ENCODE data around the gene CD209. TPM values are rescaled to one million over a fixed set of nuclear protein-coding genes. Genes with fewer than 3 reads are reported as not detected.
"Not testable (repeated sequence)": the region's sequence is repeated elsewhere in the genome, so short reads cannot be mapped to it uniquely, and the experiment has no call there.

The CD209 gene
- total RNA-seq, 1 experiment from 2014 or later: not detected

DNA sequence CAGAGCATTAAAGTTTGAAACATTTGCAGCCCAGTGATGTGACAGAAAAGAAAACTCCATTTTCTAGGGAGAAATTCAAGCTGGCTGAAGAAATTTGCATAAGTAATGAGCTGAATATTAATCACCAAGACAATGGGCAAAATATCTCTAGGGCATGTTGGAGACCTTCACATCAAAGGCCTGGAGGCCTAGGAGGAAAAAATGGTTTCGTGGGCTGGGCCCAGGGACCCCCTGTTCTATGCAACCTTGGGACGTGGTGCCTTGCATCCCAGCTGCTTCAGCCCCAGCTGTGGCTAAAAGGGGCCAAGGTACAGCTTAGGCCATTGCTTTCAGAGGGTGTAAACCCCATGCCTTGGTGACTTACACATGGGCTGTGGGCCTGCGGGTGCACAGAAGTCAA lies 10.0 kb upstream of the CD209 start:
- H3K4me3 ChIP-seq (ENCODE audit: insufficient read depth, low read depth, low read length): no peak overlapping the region
- no peak for DNase-seq
- H3K36me3 ChIP-seq (replicated peaks; ENCODE audit: control insufficient read depth, insufficient read depth, low read length): no peaks in the 10 kb centered on the region
- no peaks in the 10 kb centered on the region for H3K27me3 ChIP-seq (ENCODE audit: control insufficient read depth, insufficient read depth, low read length)

DNA sequence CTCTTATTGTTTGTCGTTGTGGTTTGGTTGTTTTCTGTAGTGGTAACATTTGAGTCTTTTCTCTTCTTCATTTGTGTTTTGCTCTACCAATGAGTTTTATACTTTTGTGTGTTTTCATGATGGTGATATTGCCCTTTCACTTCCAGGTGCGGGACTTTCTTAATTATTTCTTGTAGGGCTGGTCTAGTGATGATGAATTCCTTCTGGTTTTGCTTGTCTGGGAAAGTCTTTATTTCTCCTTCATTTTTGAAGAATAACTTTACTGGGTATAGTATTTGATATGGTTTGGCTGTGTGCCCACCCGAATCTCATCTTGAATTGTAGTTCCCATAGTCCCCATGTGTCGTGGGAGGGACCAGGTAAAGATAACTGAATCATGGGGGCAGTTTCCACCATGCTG lies 8.9 kb upstream of the CD209 start:
- DNase-seq: no peak
- H3K36me3 ChIP-seq (replicated peaks; ENCODE audit: control insufficient read depth, insufficient read depth, low read length): no peaks in the 10 kb centered on the region
- H3K27me3 ChIP-seq (ENCODE audit: control insufficient read depth, insufficient read depth, low read length): no peaks in the 10 kb centered on the region
- no peak overlapping the region for H3K4me3 ChIP-seq (ENCODE audit: insufficient read depth, low read depth, low read length)

DNA sequence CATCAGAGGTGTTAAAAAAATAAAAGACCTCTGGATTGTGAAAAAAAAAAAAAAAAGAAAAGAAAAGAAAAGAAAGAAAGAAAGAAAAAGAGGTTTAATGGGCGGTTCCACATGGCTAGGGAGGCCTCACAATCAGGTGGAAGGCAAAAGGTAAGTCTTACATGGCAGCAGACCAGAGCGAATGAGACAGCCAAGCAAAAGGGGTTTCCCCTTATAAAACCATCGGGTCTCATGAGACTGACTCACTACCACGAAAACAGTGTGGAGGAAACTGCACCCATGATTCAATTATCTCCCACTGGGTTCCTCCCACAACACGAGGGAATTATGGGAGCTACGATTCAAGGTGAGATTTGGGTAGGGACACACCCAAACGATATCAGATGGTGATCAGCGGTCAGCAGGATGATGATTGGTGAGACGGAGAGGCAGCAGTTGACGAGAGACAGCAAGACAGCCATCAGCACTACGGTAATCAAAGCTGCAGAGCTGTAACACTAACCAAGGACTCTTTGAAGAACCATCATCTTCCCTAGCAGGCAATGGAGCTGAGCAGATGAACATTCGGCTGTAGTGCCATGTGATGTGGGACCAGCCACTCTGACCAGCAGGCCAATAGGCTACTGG lies 3.9 kb upstream of the CD209 start:
- no peaks in the 10 kb centered on the region; the same call in 1 of the 2 replicates for H3K27me3 ChIP-seq (ENCODE audit: control insufficient read depth, insufficient read depth, low read length)
- DNase-seq: no peak
- no peak overlapping the region for H3K4me3 ChIP-seq (ENCODE audit: insufficient read depth, low read depth, low read length)
- no peaks in the 10 kb centered on the region for H3K36me3 ChIP-seq (replicated peaks; ENCODE audit: control insufficient read depth, insufficient read depth, low read length)

DNA sequence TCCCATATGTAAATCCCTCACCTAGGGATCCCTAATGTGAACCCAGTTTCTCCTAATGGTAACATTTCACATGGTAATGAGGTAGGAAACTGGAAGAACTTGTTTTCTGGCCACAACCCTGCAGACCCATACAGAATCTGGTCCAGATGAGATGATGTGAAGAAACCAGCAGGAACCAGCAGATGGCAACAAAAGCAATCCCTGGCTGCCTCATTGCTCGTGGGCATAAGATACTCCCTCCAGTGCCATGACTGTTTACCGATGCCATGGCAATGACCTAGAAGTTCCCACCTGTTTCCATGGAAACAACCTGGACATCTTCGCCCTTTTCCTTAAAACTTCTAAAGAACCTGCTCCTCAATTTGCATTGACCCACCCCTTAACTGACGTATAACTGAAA lies 1.4 kb upstream of the CD209 start:
- Histone ChIP-seq H3K4me3 (ENCODE audit: insufficient read depth, low read depth, low read length) (no peak overlapping the region), H3K27me3 (ENCODE audit: control insufficient read depth, insufficient read depth, low read length) (peaks cover 1% of the 10 kb centered on the region; the same call in 1 of the 2 replicates), H3K36me3 (replicated peaks; ENCODE audit: control insufficient read depth, insufficient read depth, low read length) (no peaks in the 10 kb centered on the region)
- DNase-seq: peak; percentile 85

DNA sequence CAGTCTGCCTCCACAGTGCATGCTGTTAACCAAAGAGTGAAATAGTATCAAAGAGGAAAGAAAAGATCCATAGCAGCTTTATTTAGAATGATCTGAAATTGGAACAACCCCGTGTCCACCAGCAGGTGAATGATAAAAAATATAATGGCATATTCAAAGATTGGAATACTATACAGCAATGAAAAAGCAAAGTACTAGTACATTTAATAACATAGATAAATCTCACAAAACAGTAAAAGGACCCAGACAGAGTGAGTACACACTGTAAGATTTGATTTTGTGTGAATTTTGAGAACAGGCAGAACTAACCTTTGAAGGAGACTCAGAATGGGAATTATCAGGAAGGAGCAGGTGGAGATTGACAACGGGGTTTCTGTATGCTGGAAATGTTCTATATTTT lies 837 bp upstream of the CD209 start:
- Histone ChIP-seq H3K4me3 (ENCODE audit: insufficient read depth, low read depth, low read length) (no peak overlapping the region), H3K36me3 (replicated peaks; ENCODE audit: control insufficient read depth, insufficient read depth, low read length) (no peaks in the 10 kb centered on the region), H3K27me3 (ENCODE audit: control insufficient read depth, insufficient read depth, low read length) (peaks cover 1% of the 10 kb centered on the region; the same call in 1 of the 2 replicates)
- DNase-seq: peak; percentile 16

DNA sequence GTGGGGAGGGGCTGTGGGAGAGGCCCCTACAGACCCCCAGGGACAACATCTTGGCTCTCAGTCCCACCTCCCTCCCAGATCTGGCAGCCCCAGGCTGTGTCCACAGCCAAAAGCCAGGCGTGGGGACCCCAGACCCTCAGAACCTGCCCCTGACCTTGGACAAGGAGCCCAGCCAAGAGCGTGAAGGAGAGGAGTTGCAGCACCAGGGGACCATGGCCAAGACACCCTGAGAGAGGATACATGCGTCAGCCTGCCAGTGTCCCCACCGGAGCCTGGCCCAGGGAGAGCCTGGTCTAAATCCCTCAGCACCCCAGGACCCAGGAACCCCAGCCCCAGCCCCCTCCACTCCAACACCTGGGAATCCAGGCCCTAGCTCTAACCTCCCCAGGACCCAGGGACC lies 1.0 kb downstream of the CD209 start:
- H3K36me3 ChIP-seq (replicated peaks; ENCODE audit: control insufficient read depth, insufficient read depth, low read length); H3K4me3 ChIP-seq (ENCODE audit: insufficient read depth, low read depth, low read length); H3K27me3 ChIP-seq (ENCODE audit: control insufficient read depth, insufficient read depth, low read length); DNase-seq: not testable (repeated sequence)

DNA sequence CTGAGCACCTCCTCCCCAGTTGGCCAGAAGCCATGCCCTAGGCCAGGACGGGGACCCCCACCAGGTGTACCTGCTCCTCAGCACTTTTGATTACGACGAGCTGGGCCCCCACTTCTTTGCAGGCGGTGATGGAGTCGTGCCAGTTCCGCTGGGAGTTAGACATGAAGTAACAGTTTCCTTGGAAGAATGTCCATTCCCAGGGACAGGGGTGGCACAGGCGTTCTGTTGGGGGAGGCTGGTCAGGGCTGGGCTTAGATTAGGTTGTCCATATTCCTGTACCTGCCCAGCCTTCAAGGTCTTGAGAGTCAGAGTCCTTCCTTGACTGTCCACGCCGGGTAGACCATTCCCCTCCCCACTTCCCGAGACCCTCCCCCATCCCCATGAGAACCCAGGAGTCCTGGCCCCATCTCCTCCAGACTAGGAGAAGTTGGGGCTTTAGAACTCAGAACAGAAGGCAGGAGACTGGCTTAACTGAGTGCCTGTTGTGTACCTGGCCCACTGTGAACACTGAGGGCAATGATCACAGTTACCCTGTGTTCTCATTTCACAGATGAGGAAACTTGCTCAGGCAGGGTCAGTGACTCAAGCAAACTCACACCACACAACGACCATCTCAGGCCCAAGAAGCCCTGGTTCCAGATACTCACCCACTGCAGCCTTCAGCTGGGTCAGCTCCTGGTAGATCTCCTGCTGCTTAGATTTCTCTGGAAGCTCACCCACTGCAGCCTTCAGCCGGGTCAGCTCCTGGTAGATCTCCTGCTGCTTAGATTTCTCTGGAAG lies 2.3 kb downstream of the CD209 start:
- no peak overlapping the region for H3K4me3 ChIP-seq (ENCODE audit: insufficient read depth, low read depth, low read length)
- H3K36me3 ChIP-seq (replicated peaks; ENCODE audit: control insufficient read depth, insufficient read depth, low read length): no peaks in the 10 kb centered on the region
- 0 out of 2 replicates have a peak, but pooled peaks cover 1% of the 10 kb centered on the region for H3K27me3 ChIP-seq (ENCODE audit: control insufficient read depth, insufficient read depth, low read length)
- no peak for DNase-seq

DNA sequence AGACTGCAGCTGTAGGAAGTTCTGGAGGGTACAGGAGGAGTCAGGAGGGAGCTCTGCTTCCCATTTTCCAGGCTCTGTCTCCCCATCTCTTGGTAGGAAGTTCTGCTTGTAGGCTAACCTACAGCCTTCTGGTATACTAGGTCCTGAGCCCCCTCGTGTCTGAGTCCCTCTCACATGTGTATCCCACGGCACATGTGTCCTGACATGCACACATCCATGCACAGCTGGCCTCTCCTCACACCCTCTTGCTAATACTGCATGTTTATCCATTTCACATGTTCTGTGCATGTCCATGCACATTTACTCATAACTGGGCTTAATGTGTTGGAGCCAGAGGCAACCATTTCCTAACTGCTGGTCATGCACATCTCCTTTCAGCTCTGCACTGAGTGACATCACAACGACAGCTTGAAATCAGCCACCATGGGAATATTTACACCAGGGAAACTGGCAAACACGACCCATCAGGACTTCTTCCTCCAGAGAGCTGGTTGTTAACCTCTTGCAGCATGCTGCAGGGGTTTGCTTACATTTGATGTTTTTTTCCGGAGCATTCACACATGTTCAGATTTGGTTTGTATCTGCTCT lies 3.0 kb downstream of the CD209 start:
- no peaks in the 10 kb centered on the region for H3K36me3 ChIP-seq (replicated peaks; ENCODE audit: control insufficient read depth, insufficient read depth, low read length)
- no peak for DNase-seq

DNA sequence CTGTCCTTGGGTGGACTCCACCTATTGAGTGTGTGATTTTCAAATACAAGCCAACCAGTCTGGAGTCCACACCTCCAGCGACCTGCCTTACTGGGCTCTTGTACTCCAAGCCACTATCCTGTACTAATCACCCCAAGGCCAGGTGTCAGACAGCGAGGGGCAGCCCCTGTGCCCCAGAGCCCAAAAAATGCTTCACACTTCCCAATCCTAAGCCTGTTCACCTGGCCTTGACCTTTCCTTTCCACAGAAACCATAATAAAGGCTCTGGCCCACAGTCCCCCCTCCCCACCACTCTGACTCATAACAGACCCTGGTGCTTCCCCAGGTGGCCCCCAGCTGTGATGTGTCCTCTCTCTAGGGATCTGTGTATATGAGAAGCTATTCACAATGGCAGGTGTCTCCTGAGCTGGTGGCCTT lies 3.9 kb downstream of the CD209 start:
- DNase-seq: no peak
- H3K36me3 ChIP-seq (replicated peaks; ENCODE audit: control insufficient read depth, insufficient read depth, low read length): no peaks in the 10 kb centered on the region
- 0 out of 2 replicates have a peak, but pooled peaks cover 1% of the 10 kb centered on the region for H3K27me3 ChIP-seq (ENCODE audit: control insufficient read depth, insufficient read depth, low read length)
- no peak overlapping the region for H3K4me3 ChIP-seq (ENCODE audit: insufficient read depth, low read depth, low read length)

More for the DNA sequence above, 3.0 kb downstream of the CD209 start:
- Histone ChIP-seq H3K4me3 (ENCODE audit: insufficient read depth, low read depth, low read length) (no peak overlapping the region), H3K27me3 (ENCODE audit: control insufficient read depth, insufficient read depth, low read length) (0 out of 2 replicates have a peak, but pooled peaks cover 1% of the 10 kb centered on the region)

DNA sequence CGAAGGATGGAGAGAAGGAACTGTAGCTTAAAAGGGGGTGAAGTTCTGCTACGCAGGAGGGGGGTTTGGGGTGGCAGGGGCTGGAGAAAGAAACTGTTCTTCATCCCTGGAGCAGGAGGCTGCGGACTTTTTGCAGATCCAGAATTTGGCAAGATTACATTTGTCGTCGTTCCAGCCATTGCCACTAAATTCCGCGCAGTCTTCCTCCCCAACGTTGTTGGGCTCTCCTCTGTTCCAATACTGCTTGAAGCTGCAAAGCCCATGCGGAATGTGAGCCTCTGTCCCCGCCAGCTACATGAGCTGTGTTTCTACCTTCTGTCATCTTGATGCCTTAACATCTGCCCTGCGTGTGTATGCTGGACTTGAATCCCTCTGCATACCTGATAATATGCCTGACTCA lies 4.3 kb downstream of the CD209 start:
- no peak overlapping the region for H3K4me3 ChIP-seq (ENCODE audit: insufficient read depth, low read depth, low read length)

DNA sequence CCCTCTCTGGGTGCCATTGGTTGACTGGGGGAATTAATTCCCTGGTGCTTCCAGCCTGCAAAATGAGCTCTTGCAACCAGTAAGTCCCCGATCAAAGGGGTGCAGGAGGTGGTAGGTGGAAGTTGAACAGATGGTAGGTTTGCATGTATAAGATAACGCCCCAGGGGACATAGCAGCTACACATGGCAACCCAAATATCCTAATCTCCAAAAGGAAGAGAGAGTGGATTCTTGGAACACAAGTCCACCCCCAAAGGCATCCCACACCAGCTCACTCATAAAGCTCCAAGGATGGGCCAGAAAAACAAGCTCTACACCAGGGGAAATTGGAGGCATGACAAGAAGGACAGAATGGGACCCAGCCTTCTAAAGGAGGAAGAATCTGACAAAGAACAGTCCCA lies 4.8 kb downstream of the CD209 start:
- DNase-seq: no peak
- no peaks in the 10 kb centered on the region for H3K36me3 ChIP-seq (replicated peaks; ENCODE audit: control insufficient read depth, insufficient read depth, low read length)
- H3K4me3 ChIP-seq (ENCODE audit: insufficient read depth, low read depth, low read length): no peak overlapping the region
- 0 out of 2 replicates have a peak, but pooled peaks cover 1% of the 10 kb centered on the region for H3K27me3 ChIP-seq (ENCODE audit: control insufficient read depth, insufficient read depth, low read length)

More for the DNA sequence above, 4.3 kb downstream of the CD209 start:
- 0 out of 2 replicates have a peak, but pooled peaks cover 1% of the 10 kb centered on the region for H3K27me3 ChIP-seq (ENCODE audit: control insufficient read depth, insufficient read depth, low read length)
- no peaks in the 10 kb centered on the region for H3K36me3 ChIP-seq (replicated peaks; ENCODE audit: control insufficient read depth, insufficient read depth, low read length)
- DNase-seq: no peak

DNA sequence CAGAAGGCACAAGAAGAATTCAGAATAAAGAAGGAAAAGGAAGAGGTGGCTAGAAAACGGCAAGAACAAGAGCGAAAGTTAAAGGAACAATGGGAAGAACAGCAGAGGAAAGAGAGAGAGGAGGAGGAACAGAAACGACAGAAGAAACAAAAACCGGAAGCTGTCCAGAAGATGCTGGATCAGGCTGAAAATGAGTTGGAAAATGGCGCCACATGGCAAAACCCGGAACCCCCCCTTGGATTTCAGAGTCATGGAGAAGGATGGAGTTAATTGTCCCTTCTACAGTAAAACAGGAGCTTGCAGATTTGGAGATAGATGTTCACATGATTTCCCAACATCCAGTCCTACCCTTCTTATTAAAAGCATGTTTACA lies 6.7 kb downstream of the CD209 start:
- Histone ChIP-seq H3K4me3 (ENCODE audit: insufficient read depth, low read depth, low read length) (no peak overlapping the region), H3K27me3 (ENCODE audit: control insufficient read depth, insufficient read depth, low read length) (0 out of 2 replicates have a peak, but pooled peaks cover 1% of the 10 kb centered on the region), H3K36me3 (replicated peaks; ENCODE audit: control insufficient read depth, insufficient read depth, low read length) (no peaks in the 10 kb centered on the region)
- no peak for DNase-seq

DNA sequence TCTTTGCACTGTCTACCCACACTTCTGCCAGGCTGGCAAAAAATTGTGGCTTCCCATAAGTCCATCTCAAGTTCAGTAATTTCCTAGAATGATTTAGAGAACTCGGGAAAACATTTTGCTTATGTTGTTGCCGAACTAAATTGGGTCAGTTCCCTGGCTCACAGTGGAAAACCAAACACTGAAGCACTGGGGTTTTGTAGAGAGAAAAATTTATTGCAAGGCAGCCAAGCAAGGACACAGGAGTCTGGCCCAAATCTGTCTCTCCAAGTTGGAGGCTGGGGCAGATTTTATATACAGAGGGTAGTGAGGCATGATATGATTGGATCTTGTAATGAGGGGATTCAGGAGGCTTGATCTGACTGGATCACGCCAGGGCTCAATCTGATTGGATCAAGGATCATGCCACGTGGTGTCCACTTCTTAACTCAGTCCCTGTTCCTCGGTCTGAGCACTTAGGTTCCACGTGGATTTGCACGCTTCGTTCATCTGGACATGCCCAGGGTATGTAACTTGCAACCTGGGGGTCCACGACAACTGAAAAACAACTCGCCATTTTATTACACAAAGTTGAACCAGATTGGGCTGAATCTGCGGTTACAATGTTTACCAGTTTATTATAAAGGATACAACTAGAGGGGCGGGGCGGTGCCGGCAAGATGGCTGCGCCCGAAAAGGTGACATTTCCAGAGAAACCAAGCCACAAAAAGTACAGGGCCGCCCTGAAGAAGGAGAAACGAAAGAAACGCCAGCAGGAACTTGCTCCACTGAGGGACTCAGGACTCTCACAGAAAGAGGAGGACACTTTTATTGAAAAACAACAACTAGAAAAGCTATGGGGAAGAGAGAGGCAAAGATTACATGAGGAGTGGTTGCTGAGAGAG lies 7.3 kb downstream of the CD209 start:
- H3K36me3 ChIP-seq (replicated peaks; ENCODE audit: control insufficient read depth, insufficient read depth, low read length): no peaks in the 10 kb centered on the region
- H3K27me3 ChIP-seq (ENCODE audit: control insufficient read depth, insufficient read depth, low read length): peaks cover 2% of the 10 kb centered on the region; the same call in 1 of the 2 replicates
- H3K4me3 ChIP-seq (ENCODE audit: insufficient read depth, low read depth, low read length): no peak overlapping the region
- no peak for DNase-seq

DNA sequence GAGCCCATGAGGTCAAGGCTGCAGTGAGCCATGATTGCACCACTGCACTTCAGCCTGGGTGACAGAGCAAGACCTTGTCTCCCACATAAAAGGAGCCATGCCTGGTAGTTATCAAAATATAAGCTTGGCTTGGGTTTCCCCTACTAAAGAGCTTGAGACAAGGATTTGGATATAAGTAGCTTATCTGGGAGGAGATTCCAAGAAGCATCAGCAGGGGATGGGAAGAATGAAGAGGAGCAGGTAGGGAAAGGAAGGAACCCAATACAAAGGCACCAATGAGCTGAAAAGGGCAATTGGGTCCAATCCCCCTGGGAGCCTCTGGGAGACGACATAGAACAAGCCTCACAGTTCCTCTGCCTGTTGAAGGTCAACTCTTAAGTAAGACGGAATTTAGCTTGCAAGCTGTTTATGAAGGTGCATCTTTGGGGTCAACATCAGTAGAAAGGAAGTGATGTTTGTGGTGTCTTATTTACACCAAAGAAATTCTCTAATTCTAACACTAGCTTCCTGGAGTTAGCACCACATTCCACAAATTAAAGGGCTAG lies 8.1 kb downstream of the CD209 start:
- H3K36me3 ChIP-seq (replicated peaks; ENCODE audit: control insufficient read depth, insufficient read depth, low read length): no peaks in the 10 kb centered on the region
- DNase-seq: no peak
- H3K4me3 ChIP-seq (ENCODE audit: insufficient read depth, low read depth, low read length): no peak overlapping the region
- H3K27me3 ChIP-seq (ENCODE audit: control insufficient read depth, insufficient read depth, low read length): peaks cover 3% of the 10 kb centered on the region; the same call in 1 of the 2 replicates
